Skeletal muscle tissue (tissue), 4 donors: ENCODE measurements around the gene PTK6. TPM values are rescaled to one million over a fixed set of nuclear protein-coding genes. Genes with fewer than 3 reads are reported as not detected.

Experiments
- H3K27ac ChIP-seq: one replicate; pipeline ENCODE4 v1.7.0; 2013; ENCODE audit warnings: mild to moderate bottlenecking, low read depth, low read length, inconsistent platforms
- H3K27me3 ChIP-seq, 3 donors: one replicate each; pipeline ENCODE4 v1.7.0; 2013; ENCODE audit warnings: low read length in 3 of 3; ENCODE audit not compliant: control insufficient read depth in 3 of 3, insufficient read depth in 3 of 3
- H3K36me3 ChIP-seq, 3 donors: one replicate each; pipeline ENCODE4 v1.7.0; 2013; ENCODE audit warnings: low read length in 3 of 3; ENCODE audit not compliant: control insufficient read depth in 3 of 3, insufficient read depth in 3 of 3
- H3K4me1 ChIP-seq, 3 donors: one replicate each; pipeline ENCODE4 v1.7.0; 2013; ENCODE audit warnings: low read length in 3 of 3, mild to moderate bottlenecking in 3 of 3; ENCODE audit not compliant: control insufficient read depth in 3 of 3, insufficient read depth in 3 of 3
- H3K4me3 ChIP-seq, 3 donors: one replicate each; pipeline ENCODE4 v1.7.0; 2013; ENCODE audit warnings: low read length in 3 of 3
- H3K9ac ChIP-seq, 3 donors: one replicate each; pipeline ENCODE4 v1.7.0; 2013; ENCODE audit warnings: low read length in 3 of 3, mild to moderate bottlenecking in 3 of 3, moderate library complexity in 2 of 3, low read depth in 1 of 3
- H3K9me3 ChIP-seq, 3 donors: one replicate each; pipeline ENCODE4 v1.7.0; 2013; ENCODE audit warnings: low read length in 3 of 3; ENCODE audit not compliant: control insufficient read depth in 3 of 3
- total RNA-seq: library from RNA; depleted of rRNA; stranded (reverse); fragments of >200 nt; gene quantifications from one replicate; pipeline ENCODE4 v1.2.3, GENCODE V29; 2014
- donor health status: Osteomylitis.

Gene PTK6
- total RNA-seq, 1 donor from 2014 or later = not detected

DNA sequence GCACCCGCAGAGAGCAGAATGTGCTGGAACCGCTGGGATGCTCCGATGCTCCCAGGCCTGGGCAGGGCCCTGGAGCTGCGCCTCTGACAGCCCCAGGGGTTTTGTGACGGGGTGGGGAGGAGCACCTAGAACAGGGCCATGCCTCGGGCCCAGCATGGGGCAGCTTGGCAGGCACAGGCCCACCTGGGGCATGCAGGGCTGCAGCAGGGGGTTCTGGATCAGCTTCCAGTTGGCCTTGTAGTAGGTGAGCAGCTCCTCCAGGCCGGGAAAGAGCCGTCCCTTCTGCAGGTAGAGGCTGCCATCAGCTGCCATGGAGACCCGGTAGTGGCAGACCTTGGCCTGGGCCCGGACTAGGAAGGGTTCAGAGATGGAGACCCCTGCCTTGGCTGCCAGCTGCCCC lies 6.0 kb upstream of the PTK6 start:
- H3K9me3 ChIP-seq = no peaks in the 10 kb centered on the region
- H3K36me3 ChIP-seq = no peaks in the 10 kb centered on the region
- no peaks in the 10 kb centered on the region for H3K4me1 ChIP-seq
- peaks cover 21 to 49% (median 33%) of the 10 kb centered on the region in 3 donors for H3K27me3 ChIP-seq
- H3K27ac ChIP-seq = no peak overlapping the region
- H3K9ac ChIP-seq = no peak overlapping the region
- H3K4me3 ChIP-seq = no peak overlapping the region

DNA sequence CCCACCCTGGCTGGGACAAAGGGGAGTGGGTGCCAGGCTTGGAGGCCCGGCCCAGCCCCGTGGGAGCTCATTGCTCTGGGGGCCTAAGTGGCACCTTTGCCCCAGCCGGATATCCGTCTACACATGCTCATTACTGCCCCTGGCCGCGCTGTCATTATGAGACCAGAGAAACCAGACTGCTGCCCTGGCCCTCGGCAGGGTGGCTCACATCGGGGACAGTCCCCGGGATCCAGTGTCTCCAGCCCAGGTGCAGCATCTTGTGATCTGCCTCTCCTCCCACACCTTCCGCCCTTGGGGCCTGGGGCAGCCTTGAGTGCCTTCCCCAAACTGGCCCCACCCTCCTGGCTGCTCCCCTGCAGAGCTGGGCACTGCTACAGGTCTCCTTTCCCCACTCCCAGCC lies 5.5 kb upstream of the PTK6 start:
- Histone ChIP-seq H3K9me3 (no peaks in the 10 kb centered on the region), H3K4me1 (peaks cover 0 to 4% (median 2%) of the 10 kb centered on the region in 3 donors), H3K9ac (no peak overlapping the region), H3K27ac (no peak overlapping the region), H3K4me3 (no peak overlapping the region), H3K27me3 (peaks cover 21 to 45% (median 29%) of the 10 kb centered on the region in 3 donors), H3K36me3 (no peaks in the 10 kb centered on the region)

DNA sequence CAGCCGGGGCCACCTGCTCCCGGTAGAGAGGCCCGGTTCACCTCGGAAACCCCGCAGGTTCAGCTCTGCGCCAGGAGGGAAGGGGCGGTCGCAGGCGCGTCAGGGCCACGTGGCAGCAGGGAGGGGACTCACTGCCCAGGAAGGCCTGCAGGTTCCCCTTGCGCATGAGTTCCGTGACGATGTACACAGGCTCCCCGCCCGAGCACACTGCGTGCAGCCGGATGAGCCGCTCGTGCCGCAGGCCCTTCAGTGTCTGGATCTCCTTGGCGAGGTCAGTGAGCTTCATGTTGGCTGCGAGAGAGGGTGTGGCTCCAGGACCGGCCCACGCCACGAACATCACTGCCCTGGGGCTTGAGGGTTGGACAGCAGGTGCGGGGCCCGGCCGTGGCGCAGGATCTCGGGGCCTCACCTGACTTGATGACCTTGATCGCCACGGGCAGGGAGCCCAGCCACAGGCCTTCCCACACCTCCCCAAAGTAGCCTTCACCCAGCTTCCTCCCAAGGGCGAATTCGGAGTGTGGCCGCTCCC lies 4.9 kb upstream of the PTK6 start:
- Histone ChIP-seq H3K27ac (no peak overlapping the region), H3K9ac (no peak overlapping the region), H3K27me3 (peaks cover 18 to 44% (median 26%) of the 10 kb centered on the region in 3 donors)

DNA sequence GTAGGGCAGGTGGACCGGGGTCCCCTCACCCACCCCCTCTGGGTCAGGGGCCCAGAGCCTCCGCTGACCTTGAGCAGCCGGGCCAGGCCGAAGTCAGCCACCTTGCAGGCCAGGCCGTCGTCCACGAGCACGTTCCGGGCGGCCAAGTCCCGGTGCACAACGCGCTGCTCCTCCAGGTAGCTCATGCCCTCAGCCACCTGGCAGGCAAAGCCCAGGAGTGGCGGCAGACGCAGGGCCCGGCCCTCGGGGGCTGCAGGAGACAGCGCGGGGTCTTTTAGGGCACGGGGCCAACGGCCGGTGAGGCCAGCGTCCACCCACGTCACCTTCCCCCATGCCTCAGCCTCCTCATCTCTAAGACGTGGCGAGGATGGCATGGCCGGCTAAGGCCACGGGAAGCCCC lies 4.2 kb upstream of the PTK6 start:
- Histone ChIP-seq H3K9me3 (no peaks in the 10 kb centered on the region), H3K27ac (no peak overlapping the region), H3K4me3 (no peak overlapping the region), H3K36me3 (no peaks in the 10 kb centered on the region), H3K4me1 (peaks cover 0 to 17% (median 4%) of the 10 kb centered on the region in 3 donors), H3K9ac (no peak overlapping the region), H3K27me3 (peaks cover 19 to 47% (median 28%) of the 10 kb centered on the region in 3 donors)

More for the DNA sequence above, 4.9 kb upstream of the PTK6 start:
- H3K4me1 ChIP-seq = peaks cover 0 to 10% (median 4%) of the 10 kb centered on the region in 3 donors
- H3K36me3 ChIP-seq = no peaks in the 10 kb centered on the region
- no peak overlapping the region for H3K4me3 ChIP-seq
- H3K9me3 ChIP-seq = no peaks in the 10 kb centered on the region

DNA sequence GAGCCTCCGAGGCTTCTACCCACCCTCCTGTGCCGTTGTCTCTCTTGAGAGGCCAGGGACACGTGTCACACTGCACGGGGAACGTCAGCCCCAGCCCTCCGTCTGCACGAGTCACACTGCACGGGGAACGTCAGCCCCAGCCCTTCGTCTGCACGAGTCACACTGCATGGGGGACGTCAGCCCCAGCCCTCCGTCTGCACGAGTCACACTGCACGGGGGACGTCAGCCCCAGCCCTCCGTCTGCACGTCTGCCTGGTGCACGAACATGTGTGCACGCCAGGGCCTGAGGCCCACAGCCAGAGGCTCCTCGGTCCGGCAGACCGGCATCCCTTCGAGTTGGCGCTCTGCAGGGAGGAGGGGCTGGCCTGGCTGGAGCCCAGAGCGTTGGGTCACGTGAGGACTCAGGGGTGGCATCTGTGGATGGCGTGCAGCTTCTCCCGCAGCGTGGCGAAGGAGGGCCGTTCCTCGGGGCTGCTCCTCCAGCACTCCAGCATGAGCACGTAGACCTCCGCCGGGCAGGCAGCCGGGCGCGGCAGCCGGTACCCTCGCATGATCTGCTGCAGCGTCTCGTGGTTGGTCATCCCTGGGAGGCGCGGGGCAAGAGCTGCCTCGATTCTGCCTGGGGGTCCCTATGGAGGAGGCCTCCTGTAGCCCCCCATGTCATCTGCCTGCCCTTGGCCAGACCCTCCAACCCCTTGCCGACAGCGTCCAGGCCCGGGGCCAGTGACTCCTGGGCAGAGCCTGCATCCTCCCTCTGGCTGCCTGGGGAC lies 3.4 kb upstream of the PTK6 start:
- Histone ChIP-seq H3K4me1 (peaks cover 0 to 20% (median 4%) of the 10 kb centered on the region in 3 donors), H3K4me3 (no peak overlapping the region), H3K27ac (no peak overlapping the region), H3K9me3 (no peaks in the 10 kb centered on the region), H3K27me3 (peaks cover 15 to 45% (median 25%) of the 10 kb centered on the region in 3 donors), H3K36me3 (no peaks in the 10 kb centered on the region), H3K9ac (no peak overlapping the region)

DNA sequence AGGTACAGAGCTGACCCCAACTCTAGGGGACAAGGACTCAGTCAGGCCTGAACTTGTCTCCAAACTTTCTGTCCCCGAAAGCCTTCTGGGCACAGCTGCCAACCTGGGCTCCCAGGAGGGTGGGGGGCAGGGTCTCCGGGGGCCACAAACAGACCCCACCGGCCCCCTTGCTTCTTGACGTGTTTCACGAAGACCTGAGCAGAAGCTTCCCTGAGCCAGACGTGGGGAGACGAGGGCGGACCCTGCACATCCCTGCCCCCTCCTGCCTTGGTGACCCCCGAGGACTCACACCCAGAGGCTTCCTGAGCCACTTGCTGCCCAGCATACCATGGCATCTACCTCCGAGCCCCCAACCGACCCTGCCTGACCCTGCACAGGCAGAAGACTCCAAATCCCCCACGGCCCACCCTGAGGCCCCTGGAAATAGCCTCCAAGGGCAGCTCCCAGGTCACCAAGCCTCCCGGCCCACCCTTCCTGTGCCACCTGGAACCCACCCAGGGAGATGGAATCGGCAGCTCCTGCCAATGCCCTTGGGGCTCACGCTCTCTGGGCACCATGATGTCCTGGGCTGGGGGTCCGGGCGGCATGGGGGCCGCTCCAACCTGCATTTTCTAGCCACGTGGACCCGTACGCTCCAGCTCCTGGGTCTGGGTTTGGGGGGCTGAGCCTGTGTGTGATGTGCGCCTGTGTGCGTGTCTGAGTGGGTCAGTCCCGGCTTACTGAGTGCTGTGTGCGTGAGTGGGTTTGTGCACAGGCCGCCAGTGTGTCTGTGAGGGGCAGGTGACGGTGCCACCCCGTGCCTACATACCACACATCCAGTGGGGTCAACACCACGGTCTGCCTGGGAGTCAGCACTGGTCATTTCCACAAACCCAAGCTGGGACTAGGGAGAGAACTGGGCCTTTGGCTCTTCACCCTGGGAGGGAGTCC lies 2.5 kb upstream of the PTK6 start:
- Histone ChIP-seq H3K9ac (no peak overlapping the region), H3K36me3 (no peaks in the 10 kb centered on the region), H3K9me3 (no peaks in the 10 kb centered on the region), H3K27me3 (peaks cover 13 to 45% (median 32%) of the 10 kb centered on the region in 3 donors), H3K4me3 (no peak overlapping the region), H3K4me1 (peaks cover 0 to 20% (median 9%) of the 10 kb centered on the region in 3 donors), H3K27ac (no peak overlapping the region)

DNA sequence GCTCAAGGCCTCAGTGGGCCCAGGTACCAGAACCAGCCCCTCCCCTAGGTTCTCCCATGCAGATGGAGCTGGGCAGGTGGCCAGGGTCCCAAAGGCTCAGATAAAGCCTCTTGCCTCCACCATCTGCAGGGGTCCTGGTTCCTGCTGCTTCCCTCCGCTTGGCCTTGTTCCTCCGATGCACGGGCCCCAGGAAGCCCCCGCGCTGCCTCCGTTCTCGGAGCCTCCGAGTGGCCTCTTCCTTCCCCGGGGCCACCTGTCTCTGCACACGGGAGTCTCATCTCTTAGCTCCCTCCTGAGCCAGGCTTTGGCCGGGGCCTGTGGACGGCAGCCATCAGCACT lies 1.9 kb upstream of the PTK6 start:
- Histone ChIP-seq H3K9me3 (no peaks in the 10 kb centered on the region), H3K27ac (no peak overlapping the region), H3K27me3 (peaks cover 18 to 45% (median 38%) of the 10 kb centered on the region in 3 donors), H3K36me3 (no peaks in the 10 kb centered on the region), H3K4me3 (no peak overlapping the region), H3K9ac (no peak overlapping the region), H3K4me1 (peaks cover 0 to 20% (median 9%) of the 10 kb centered on the region in 3 donors)

DNA sequence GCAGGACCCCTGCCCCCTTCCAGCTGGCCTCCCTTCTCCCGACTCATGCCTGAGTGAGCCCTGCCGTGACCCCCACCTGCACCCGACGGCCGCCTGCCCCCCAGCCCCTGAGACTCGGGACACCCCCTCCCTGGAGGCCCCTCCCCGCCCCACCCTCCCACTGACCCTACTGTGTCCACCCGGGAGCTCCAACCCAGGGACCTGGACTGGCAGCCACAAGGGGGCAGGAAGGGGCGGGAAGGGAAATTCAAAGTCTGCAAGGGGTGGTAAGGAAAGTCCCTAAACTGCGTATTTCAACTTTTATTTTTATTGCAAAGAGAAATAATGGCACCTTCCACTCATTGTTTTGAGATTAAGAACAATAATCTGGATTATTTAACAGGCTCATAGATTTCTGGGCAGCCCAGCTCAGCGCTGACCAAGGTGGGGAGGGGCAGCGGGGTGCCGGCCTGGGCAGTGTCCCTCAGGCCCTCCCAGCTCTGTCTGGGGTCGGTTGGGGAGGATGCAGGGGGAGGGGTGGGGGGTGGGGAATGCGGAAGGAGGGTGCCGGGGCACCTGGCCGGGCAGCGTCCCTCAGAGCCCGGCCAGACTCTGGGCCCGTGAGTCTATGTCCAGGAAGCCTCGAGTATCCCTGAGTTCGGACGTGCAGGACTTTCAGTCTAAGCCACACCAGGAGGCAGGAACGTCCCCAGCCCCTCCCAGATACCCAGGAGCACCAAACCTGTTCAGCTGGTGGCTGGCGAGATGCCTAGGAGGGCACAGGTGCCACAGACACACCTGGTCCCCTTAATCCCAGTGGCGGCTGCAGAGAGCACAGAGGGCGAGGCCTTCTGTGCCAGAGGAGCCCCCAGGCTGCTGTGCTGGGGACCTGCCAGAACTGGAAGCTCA lies 1.3 kb upstream of the PTK6 start:
- Histone ChIP-seq H3K4me3 (peak overlapping the region in 1 of 3 donors; percentile 35), H3K4me1 (peaks cover 0 to 20% (median 9%) of the 10 kb centered on the region in 3 donors), H3K36me3 (no peaks in the 10 kb centered on the region), H3K9ac (no peak overlapping the region), H3K9me3 (no peaks in the 10 kb centered on the region), H3K27me3 (peaks cover 24 to 49% (median 44%) of the 10 kb centered on the region in 3 donors), H3K27ac (no peak overlapping the region)

DNA sequence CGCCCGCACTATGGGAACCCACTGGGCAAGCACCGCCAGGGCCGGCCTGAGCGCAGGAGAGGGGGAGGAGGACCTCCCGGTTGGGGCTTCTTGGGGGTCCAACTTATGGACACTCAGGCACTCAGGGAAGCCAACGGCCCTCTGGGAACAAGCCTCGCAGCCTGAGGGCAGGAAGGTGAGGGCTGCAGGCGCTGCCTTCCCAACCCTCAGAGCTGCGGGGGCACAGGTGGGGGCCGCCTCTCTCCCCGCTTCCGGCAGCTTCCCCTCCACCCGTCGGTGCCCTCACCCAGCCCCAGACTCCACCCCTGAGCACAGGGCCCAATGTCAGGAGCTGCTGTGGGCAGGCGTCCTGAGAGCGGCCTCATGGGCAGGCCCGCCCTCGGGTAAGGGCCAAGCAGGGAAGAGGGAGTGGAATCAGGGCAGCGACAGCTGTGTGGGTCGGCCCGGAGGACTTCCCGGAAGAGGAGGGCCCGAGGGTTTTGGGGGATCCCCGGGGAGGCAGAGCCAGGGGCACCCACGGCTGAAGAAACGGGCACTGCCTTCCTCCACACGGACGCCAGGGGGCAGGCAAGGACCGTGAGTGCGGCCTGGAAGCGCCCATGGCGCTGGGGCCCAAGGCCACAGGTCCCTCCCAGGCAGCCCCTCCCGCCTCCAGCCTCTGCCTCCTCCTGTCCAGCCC lies 488 bp upstream of the PTK6 start:
- Histone ChIP-seq H3K9me3 (no peaks in the 10 kb centered on the region), H3K27ac (no peak overlapping the region), H3K27me3 (peaks cover 26 to 52% (median 48%) of the 10 kb centered on the region in 3 donors), H3K9ac (peak overlapping the region in 2 of 3 donors; percentile 53 to 62), H3K4me1 (peaks cover 0 to 20% (median 9%) of the 10 kb centered on the region in 3 donors), H3K36me3 (no peaks in the 10 kb centered on the region), H3K4me3 (peak overlapping the region in 1 of 3 donors; percentile 35)
